Erythroblast (primary cell): ENCODE results near the gene OR51B4.

ENCODE experiments used
- GATA1 ChIP-seq: IDR thresholded peaks from 2 replicates; pipeline ENCODE4 v1.6.1; 2011; ENCODE audit warnings: low read depth, mild to moderate bottlenecking, control low read depth, low read length, moderate library complexity
- POLR2A ChIP-seq: IDR thresholded peaks from 2 replicates; pipeline ENCODE4 v1.6.1; 2011; ENCODE audit warnings: mild to moderate bottlenecking, low read length

DNA sequence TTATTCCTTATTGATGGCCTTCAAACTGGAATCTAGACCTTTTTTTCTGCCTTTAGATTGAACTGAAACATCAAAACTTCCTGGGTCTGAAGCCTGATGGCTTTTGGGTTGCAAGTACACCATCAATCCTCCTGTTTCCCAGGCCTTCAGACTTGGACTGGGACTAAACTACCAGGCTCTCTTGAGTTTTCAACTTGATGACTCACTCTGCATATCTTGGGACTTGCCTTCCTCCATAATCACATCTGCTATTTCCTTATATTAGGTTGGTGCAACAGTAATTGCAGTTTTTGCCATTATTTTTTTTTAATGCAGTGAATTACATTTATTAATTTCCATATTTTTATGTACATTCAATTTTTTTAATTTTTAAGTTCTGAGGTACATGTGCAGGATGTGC is 34.6 kb upstream of the OR51B4 start:
- TF ChIP-seq POLR2A (no peak), GATA1 (no peak)
